Stomach (tissue), 4 donors: ENCODE measurements around the gene CHMP4B.

Experiments used
- POLR2A ChIP-seq, 4 donors: fragments of 450-650 bp; IDR thresholded peaks; one replicate each; pipeline ENCODE4 v1.6.1; 2016; ENCODE audit warnings: antibody characterized with exemption in 4 of 4, control low read depth in 2 of 4, mild to moderate bottlenecking in 1 of 4, moderate library complexity in 1 of 4
- POLR2AphosphoS5 ChIP-seq, 3 donors: sonication (generic); formaldehyde crosslinking; IDR thresholded peaks; one replicate each; pipeline ENCODE4 v1.6.1; 2016; ENCODE audit warnings: antibody characterized with exemption in 3 of 3
- TF ChIP-seq, protein P1 (sequence below), 7 experiments: fragments of 450-650 bp in 4 of 7; fragments of 200-600 bp in 3 of 7; sonication (generic) in 3 of 7; IDR thresholded peaks; one replicate each; pipeline ENCODE4 v1.5.1; 2016 to 2019; ENCODE audit warnings: antibody characterized with exemption in 7 of 7, control low read depth in 2 of 7, mild to moderate bottlenecking in 1 of 7

DNA sequence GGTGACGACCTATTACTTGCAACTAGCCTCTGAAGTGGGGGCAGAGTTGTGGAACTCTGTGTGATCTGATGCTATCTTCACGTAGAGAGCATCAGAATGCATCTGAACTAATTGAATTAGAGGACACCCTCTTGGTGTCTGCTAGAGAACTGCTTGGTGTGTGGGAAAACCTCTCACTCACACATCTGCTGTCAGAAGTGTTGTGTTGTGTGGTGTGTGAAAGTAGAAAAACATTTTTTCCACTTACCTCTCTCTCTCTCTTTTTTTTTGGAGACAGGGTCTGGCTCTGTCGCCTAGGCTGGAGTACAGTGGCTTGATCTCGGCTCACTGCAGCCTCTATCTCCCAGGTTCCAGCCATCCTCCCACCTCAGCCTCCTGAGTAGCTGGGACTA is 90.0 kb downstream of the CHMP4B start:
- TF ChIP-seq, protein P1, sequence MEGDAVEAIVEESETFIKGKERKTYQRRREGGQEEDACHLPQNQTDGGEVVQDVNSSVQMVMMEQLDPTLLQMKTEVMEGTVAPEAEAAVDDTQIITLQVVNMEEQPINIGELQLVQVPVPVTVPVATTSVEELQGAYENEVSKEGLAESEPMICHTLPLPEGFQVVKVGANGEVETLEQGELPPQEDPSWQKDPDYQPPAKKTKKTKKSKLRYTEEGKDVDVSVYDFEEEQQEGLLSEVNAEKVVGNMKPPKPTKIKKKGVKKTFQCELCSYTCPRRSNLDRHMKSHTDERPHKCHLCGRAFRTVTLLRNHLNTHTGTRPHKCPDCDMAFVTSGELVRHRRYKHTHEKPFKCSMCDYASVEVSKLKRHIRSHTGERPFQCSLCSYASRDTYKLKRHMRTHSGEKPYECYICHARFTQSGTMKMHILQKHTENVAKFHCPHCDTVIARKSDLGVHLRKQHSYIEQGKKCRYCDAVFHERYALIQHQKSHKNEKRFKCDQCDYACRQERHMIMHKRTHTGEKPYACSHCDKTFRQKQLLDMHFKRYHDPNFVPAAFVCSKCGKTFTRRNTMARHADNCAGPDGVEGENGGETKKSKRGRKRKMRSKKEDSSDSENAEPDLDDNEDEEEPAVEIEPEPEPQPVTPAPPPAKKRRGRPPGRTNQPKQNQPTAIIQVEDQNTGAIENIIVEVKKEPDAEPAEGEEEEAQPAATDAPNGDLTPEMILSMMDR (IDR thresholded peaks at IDR 0.05) = no peak
- TF ChIP-seq POLR2A (IDR thresholded peaks at IDR 0.05) = no peak
- TF ChIP-seq POLR2AphosphoS5 (IDR thresholded peaks at IDR 0.05) = no peak
